ENCODE results near the gene ATAT1. TPM values are rescaled to one million over a fixed set of nuclear protein-coding genes. Genes with fewer than 3 reads are reported as not detected.

The ATAT1 gene
- total and polyA plus RNA-seq, 2 of the 13 experiments (the other 11 are each of a cell fraction or from before 2014, with no cell fraction given): 9.2 to 23.6 TPM

GRCh38 chr6:30690403-30691207 lies 63.9 kb downstream of the ATAT1 start, which contains the start of gene NRM (continued):
- TF ChIP-seq RERE (CRISPR knock-in tag; IDR thresholded peaks at IDR 0.05; ENCODE audit: low read depth) (no peak), CAMTA2 (CRISPR knock-in tag; IDR thresholded peaks at IDR 0.05; ENCODE audit: borderline replicate concordance) (no peak), NFYB (CRISPR knock-in tag; IDR thresholded peaks at IDR 0.05) (no peak; the same call in 1 of the 2 replicates), TGIF2 (CRISPR knock-in tag; IDR thresholded peaks at IDR 0.05) (peak; percentile 81), TEF (CRISPR knock-in tag; IDR thresholded peaks at IDR 0.05) (no peak), ZNF569 (CRISPR knock-in tag; IDR thresholded peaks at IDR 0.05; ENCODE audit: borderline replicate concordance) (no peak), ZNF543 (CRISPR knock-in tag; IDR thresholded peaks at IDR 0.05) (no peak), ZBTB49 (CRISPR knock-in tag; IDR thresholded peaks at IDR 0.05; ENCODE audit: borderline replicate concordance) (no peak), ZNF589 (CRISPR knock-in tag; conservative IDR thresholded peaks at IDR 0.05) (0 out of 2 replicates have a peak, but pooled peaks have one; percentile 55), MIXL1 (CRISPR knock-in tag; IDR thresholded peaks at IDR 0.05) (no peak), ZNF354B (CRISPR knock-in tag; IDR thresholded peaks at IDR 0.05) (no peak), POLR2AphosphoS2 (IDR thresholded peaks at IDR 0.05; ENCODE audit: low read depth, low read length) (no peak), ATF2 (CRISPR knock-in tag; IDR thresholded peaks at IDR 0.05) (no peak), ZNF10 (CRISPR knock-in tag; IDR thresholded peaks at IDR 0.05; ENCODE audit: borderline replicate concordance, low read depth) (no peak), FOXA3 (CRISPR knock-in tag; IDR thresholded peaks at IDR 0.05) (peak; percentile 5; the same call in 1 of the 2 replicates), MAX (IDR thresholded peaks at IDR 0.05) (peak; percentile 69; the same call in 1 of the 2 replicates), ZNF567 (CRISPR knock-in tag; IDR thresholded peaks at IDR 0.05; ENCODE audit: borderline replicate concordance) (no peak), CEBPG (CRISPR knock-in tag; IDR thresholded peaks at IDR 0.05) (0 out of 2 replicates have a peak, but pooled peaks have one; percentile 15), SMAD9 (CRISPR knock-in tag; IDR thresholded peaks at IDR 0.05) (no peak)
